Hindlimb muscle (tissue), 1 donor: ENCODE measurements around the gene ZKSCAN5. TPM values are rescaled to one million over a fixed set of nuclear protein-coding genes. Genes with fewer than 3 reads are reported as not detected.

Source experiments
- DNase-seq: peaks from one replicate; pipeline ENCODE4 v3.0.0-alpha.2; 2013
- polyA plus RNA-seq: library from polyadenylated mRNA; unstranded; fragments of 120-200 nt; gene quantifications from one replicate; pipeline ENCODE4 v1.2.1, GENCODE V29; 2013; ENCODE audit not compliant: insufficient read length

Gene ZKSCAN5
- polyA plus RNA-seq: 10.2 TPM

DNA sequence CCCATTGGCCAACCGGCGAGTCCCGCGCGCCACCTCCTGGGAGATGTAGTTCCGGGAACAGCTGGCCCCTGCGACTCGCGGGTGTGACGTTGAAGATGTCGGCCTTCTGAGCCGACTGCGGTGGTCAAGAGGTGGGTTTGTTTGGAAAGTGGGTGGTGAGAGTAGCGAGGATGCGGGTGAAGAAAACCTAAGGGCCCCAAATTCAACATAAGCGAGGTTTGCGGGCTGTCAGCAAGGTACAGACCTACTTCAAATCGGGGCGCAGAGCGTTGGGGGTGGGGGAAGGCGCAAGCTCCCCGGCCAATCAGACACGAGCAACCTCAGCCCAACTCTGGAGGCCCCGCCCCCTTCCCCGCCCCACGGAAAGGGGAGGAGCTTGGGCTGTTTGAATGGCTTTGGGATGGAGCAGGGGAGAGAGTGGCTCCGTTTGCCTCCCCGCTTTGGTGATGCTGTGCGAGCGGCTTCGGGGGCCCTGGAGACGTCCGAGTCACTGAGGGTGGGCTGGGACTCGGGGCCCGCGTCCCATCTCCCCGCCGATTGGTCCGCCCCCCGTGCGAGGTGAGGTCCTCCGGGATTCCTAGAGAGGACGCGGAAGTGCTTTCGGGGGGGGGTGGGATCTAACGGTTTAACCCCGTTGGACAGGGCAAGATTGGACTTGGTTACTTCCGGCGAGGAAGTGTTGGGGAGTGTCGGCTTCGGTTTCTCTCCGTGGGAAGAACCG is at the start of gene ZKSCAN5:
Gene ZKSCAN5 (plus strand): TSS at position 60 of the 721 bp plus-strand sequence. CDS start 1,383 bp downstream, outside the sequence.
- peak; percentile 97 for DNase-seq

GRCh38 chr7:99455874-99456273 is 48.6 kb upstream of the ZKSCAN5 start:
- DNase-seq: no peak

GRCh38 chr7:99456288-99456687 is 48.2 kb upstream of the ZKSCAN5 start:
- DNase-seq: no peak

DNA sequence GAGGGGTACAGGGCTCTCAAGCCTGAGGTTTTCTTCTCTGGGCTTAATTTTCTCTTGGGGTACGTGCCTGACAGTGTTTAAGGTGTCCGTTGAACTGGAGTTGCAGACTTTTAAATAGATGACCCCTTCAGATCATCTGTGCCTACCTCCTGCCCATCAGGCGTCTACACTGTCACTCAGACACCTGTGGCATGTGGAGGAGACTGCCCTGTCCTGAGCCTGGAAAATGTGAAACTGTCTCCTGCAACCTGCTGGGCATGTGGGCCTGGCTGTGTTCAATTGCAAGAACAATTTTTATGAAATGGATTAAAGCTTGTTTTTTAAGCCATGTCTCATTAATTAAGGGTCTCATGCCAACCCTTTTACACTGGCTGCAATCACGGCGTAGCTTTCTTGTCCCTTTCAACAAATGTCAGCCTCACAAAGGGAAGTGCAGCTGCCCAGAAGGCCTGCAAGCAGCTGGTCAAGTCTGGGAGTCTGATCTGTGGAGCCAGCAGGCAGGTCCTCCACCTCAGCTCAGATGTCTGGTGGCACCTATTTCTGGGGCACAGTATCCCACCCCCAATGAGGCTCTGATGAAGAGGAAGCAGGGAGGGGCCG is 47.3 kb upstream of the ZKSCAN5 start:
- no peak for DNase-seq

GRCh38 chr7:99457650-99458493 is 46.6 kb upstream of the ZKSCAN5 start:
- DNase-seq: no peak

DNA sequence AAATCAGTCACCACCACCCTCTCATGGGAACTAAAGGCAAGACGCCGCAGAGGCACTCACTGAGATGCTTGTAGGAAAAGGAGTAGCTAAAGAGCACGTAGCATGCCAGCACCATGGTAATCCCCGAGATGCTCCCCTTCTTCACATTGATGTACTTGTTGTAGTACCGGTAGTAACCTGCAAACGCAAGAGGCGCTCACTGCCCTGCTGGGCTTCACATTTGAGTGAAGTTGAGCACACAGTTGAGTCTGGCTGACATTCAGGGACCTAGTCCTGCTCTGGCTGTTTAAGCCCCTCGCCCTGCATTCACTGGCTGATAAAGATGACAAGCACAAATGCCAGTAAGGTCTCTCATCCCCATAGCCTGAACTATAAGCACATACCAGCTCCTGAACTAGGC is 45.4 kb upstream of the ZKSCAN5 start:
- DNase-seq: no peak

GRCh38 chr7:99460651-99461050 is 43.8 kb upstream of the ZKSCAN5 start:
- DNase-seq: no peak

GRCh38 chr7:99461221-99461620 is 43.2 kb upstream of the ZKSCAN5 start:
- no peak for DNase-seq

DNA sequence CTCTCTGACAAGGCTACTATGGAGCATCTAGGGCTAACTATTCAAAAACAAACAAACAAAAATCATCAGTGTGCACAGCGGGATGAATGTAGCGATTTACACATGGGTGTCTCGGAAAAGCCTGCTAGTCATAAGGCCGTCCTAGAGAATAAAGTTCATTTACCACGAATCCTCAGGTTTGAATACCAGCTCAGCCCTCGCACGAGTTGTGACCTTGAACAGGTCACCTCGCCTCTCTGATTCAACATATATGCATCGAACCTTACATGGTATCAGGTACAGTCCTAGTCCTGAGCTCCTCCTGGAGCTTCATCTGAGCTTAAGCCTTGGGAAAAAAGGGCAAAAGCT is 39.1 kb upstream of the ZKSCAN5 start:
- DNase-seq: no peak

DNA sequence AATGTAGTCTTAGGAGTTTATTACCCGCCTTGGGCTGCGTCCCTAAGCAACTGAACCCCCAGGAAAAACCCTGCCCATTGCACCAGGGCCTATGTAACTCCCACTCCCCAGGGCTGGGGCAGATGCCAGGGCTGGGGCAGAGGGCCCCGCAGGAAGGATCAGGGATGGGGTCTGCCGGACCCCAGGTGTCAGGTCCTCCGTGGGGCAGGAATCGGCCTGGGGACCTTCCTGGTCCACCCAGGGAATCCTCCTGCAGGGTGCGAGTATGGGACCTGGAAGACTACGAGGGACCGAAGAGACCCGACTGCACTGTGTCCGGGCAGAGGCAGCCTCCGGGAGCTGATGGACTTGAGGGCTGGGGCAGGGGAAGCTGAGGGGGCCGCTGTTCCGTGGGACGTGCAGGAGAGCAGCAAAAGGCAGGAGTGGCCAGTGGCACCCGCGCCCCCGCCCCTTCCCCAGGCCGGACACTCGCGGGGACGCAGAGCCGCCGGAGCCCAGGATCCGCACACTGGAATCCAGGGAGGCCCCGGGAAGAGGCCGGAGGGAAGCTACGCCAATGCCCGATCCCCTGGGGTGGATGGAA is 36.0 kb upstream of the ZKSCAN5 start:
- DNase-seq: no peak

GRCh38 chr7:99469381-99470065 is 34.9 kb upstream of the ZKSCAN5 start:
- no peak for DNase-seq

- DNase-seq: peak; percentile 96
Observed at GRCh38 chr7:99472561-99473314, 31.7 kb upstream of the ZKSCAN5 start, which contains the start of gene ZNF789. TSS of gene ZNF789 (plus strand) at chr7:99472890. CDS start at chr7:99476457, 3,567 bp downstream.

DNA sequence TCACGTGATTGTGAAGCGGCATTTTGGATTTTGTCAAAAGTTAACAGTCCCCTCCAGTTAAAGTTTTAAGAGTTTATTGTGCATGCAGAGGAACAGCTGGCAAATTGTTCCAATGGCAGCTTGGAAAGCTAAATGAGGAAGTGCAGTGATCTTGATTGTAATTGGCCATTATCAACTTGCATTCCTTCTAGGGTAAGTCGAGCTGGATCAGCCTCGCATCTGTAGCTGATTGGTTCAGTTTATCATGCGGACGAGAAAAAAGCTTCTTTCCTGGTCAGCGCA is 31.2 kb upstream of the ZKSCAN5 start:
- DNase-seq: no peak

DNA sequence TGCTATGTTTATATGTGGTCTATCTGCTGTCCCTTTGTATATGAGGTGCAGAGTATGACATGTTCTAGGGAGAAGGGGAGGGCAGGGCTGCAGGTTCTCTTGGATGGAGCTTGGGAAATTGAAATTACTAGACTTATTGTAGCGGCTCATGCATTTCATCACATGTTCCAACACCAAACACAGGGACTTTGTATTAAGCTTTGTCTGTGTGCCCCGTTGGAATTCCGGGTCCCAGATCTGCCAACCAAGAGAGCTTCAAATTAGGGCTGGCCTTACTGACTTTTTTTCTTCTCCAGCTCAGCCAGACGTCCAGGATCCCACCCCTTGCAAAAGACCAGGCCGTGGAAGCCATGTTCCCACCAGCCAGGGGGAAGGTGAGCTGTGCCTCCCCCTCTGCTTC is 28.4 kb upstream of the ZKSCAN5 start:
- no peak for DNase-seq

- DNase-seq: no peak
Observed at GRCh38 chr7:99478464-99479440, 25.7 kb upstream of the ZKSCAN5 start.

- DNase-seq: no peak
Observed at GRCh38 chr7:99485094-99485493, 19.4 kb upstream of the ZKSCAN5 start.

GRCh38 chr7:99489235-99489634 is 15.2 kb upstream of the ZKSCAN5 start:
- no peak for DNase-seq

- DNase-seq: no peak
Observed at GRCh38 chr7:99490878-99491277, 13.6 kb upstream of the ZKSCAN5 start.

GRCh38 chr7:99493823-99494222 is 10.6 kb upstream of the ZKSCAN5 start:
- DNase-seq: no peak

DNA sequence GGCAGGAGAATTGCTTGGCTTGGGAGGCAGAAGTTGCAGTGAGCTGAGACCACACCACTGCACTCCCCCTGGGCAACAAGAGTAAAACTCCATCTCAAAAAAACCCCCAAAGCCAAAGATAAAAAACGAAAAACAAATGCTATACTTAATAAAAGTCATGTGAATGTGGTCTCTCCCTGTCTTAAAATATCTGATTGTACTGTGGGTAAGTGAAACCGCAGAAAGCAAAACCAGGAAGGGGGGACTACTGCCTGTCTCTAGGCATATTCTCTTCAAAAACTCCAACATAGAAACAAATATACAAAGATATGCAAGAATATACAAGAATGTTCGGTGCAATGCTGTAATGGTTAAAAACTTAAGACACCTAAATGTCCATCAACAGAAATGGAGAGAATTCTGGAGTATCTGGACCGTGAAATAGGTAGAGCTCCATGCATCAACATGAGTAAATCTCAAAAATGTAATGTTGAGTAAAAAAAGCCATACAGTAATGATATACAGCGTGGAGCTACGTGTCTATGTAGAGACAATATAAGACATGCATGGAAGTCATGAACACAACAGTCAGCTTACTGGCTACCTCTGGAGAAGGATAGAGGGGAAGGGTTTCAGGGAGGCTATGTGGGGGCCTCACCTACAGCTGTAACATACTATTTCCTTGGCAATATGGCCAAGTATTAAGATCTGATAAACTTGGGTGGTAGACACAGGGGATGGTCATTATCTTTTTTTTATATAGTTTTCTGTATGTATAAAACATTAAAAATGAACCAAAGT is 6.5 kb upstream of the ZKSCAN5 start:
- no peak for DNase-seq
